Stimulated activated CD4-positive, alpha-beta T cell treated with anti-CD3 and anti-CD28 coated beads, Interleukin-4, amount 100 ng/mL, for 24 hours (primary cell): ENCODE measurements around the gene IFI27.

Source experiments
- DNase-seq: peaks from one replicate; pipeline ENCODE4 v3.0.0-alpha.2; 2020

The IFI27 gene

GRCh38 chr14:94161058-94161457 is 50.5 kb downstream of the IFI27 start:
- DNase-seq, result no peak

DNA sequence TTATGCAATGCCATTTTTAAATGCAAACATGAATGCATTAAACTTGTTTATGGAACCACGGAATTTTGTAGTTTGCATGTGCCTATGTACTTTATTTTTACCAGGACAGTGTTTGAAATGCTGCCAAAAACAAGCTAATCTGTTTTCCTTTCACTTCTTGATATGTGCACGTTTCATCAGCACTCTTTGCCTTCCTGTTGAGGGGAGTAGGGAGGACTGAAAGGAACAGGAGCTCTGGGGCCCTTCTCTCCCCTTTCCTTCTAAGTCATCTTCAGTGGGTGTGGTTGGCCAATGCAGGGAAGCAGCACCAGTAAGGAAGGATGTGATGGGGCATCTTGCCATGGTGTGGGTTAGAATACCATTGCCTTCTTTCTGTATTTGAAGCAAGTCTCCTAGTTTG is 51.4 kb downstream of the IFI27 start:
- DNase-seq, result no peak

- DNase-seq, result no peak
Observed at GRCh38 chr14:94162466-94162865, 51.9 kb downstream of the IFI27 start.

DNA sequence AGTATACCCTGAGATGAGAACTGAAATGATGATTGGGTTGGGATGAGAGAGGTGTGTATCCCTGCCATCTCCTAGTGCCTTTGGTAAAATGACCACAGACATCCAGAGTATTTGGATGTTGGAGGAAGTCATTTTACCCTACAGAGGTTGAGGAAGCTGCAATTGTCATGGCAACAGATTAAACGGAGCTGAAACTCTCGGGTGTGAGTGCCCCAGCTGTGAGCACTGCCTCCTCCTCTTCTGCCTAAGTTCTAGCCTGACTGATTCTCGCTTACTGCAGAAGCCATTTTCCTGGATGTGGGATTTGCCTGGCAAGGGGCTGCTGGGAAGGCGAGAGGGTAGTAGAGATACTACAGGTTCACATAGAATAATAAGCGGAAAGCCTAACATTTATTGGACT is 53.3 kb downstream of the IFI27 start:
- no peak for DNase-seq

DNA sequence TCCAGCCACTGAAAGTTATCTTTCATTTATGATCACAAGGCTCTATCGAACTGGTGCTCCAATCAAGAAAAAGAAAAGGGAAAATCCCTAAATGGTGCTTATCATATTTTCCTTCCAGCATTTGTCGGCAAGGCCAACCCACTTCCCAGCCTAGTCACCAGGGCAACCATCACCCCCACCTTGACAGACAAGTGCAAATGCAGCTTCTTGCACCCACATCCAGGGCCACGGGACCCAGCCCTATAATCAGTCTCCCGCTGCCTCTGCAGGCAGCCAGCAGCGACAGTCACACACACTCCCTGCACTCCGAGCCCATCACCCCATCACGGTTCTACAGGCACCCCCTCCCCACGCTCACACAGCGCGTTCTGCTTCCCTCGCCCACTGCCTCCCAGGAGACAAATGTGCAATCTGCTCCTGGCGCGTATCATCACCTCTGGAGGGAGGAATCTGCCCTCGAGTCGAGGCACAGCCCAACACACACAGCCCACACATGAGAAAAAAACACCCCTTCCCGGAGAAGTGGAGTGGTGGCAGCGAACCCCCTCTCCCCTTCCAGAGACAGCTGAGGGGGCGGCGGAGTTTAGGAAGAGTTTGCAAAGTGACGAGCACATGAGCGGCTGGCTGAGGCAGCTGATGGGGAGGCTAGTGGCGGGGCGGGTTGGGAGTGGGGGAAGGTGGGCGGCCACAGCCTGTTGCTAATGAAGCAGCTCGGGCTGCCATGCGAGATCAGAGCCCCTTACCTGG is 54.3 kb downstream of the IFI27 start:
- peak; percentile 47 for DNase-seq

DNA sequence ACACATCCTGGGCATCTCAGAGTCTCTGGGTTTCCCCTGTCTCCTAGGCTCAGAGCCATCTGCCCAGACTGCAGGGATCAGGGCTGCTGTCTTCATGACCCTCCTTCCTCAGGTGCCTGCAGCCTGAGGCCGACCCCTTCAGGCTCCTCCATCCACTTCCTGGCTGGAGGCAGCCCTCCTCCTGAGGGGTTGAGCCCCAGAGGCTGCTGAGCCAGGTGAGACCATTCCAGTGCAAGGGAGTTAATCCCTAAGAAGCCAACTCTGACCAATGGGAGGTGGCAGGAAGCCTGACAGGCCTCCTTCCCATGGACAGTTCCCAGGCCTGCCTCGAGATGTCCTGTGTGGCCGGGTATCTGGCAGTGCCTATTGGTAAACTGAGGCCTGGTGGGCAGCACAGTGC is 55.2 kb downstream of the IFI27 start:
- DNase-seq, result no peak
